PC-3 (cell line): ENCODE data around the gene FBXL13.

Experiments used
- EZH2phosphoT487 ChIP-seq: fragments of 300-600 bp; sonication (generic); IDR thresholded peaks from 2 replicates; pipeline ENCODE4 v1.6.1; 2018; ENCODE audit warnings: mild to moderate bottlenecking, antibody characterized with exemption, low read length, borderline replicate concordance
- TF ChIP-seq, protein P1 (sequence below): fragments of 300-600 bp; sonication (generic); conservative IDR thresholded peaks from 2 replicates; pipeline ENCODE4 v1.5.1; 2017; ENCODE audit warnings: antibody characterized with exemption, low read depth, mild to moderate bottlenecking, low read length

DNA sequence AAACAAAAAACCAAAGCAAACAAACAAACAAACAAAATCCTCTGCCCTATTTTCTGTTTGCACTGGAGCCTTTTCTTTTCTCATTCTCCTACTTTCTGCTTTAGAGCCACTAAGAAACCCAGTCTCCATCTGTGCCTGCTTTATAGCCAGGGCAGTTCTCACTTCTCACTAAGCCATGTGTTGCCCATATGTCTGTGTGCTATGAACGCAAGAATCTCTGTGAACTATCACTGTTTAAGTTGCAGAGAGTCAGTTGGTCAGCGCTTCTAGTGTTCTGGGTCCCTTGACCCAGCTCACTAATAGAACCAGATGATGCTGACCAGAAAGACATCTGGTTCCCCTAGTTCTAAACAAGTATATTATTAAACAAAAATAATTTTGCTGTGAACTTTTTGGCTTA is 244.4 kb downstream of the FBXL13 start:
- TF ChIP-seq, protein P1, sequence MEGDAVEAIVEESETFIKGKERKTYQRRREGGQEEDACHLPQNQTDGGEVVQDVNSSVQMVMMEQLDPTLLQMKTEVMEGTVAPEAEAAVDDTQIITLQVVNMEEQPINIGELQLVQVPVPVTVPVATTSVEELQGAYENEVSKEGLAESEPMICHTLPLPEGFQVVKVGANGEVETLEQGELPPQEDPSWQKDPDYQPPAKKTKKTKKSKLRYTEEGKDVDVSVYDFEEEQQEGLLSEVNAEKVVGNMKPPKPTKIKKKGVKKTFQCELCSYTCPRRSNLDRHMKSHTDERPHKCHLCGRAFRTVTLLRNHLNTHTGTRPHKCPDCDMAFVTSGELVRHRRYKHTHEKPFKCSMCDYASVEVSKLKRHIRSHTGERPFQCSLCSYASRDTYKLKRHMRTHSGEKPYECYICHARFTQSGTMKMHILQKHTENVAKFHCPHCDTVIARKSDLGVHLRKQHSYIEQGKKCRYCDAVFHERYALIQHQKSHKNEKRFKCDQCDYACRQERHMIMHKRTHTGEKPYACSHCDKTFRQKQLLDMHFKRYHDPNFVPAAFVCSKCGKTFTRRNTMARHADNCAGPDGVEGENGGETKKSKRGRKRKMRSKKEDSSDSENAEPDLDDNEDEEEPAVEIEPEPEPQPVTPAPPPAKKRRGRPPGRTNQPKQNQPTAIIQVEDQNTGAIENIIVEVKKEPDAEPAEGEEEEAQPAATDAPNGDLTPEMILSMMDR: no peak
- no peak for TF ChIP-seq EZH2phosphoT487
